Spinal cord (tissue), 10 donors: ENCODE measurements around the gene MYH8. TPM values are rescaled to one million over a fixed set of nuclear protein-coding genes. Genes with fewer than 3 reads are reported as not detected.

Experiments
- DNase-seq, 6 donors: peaks; one replicate each; pipeline versions ENCODE4 v3.0.0 to v3.0.0-alpha.2; 2013 to 2015; ENCODE audit warnings: low spot score in 6 of 6, low read depth in 4 of 6
- H3K27ac ChIP-seq: one replicate; pipeline ENCODE4 v1.5.1; 2013; ENCODE audit warnings: low read depth, low read length, control low read depth
- H3K27me3 ChIP-seq: one replicate; pipeline ENCODE4 v1.6.1; 2013; ENCODE audit warnings: low read length; ENCODE audit not compliant: control insufficient read depth, insufficient read depth
- H3K36me3 ChIP-seq: one replicate; pipeline ENCODE4 v1.6.1; 2013; ENCODE audit warnings: low read length; ENCODE audit not compliant: control insufficient read depth, insufficient read depth
- H3K4me1 ChIP-seq: one replicate; pipeline ENCODE4 v1.6.1; 2013; ENCODE audit warnings: low read length; ENCODE audit not compliant: control insufficient read depth, insufficient read depth
- H3K4me3 ChIP-seq: one replicate; pipeline ENCODE4 v1.5.1; 2013; ENCODE audit warnings: low read depth, low read length, control low read depth
- H3K9me3 ChIP-seq: one replicate; pipeline ENCODE4 v1.6.1; 2013; ENCODE audit warnings: low read length; ENCODE audit not compliant: control insufficient read depth, insufficient read depth
- WGBS: methylation state at CpG from one replicate; pipeline ENCODE4 v1.1.5; 2013; ENCODE audit warnings: missing lambda C conversion rate; ENCODE audit not compliant: insufficient coverage; 5-methylcytosine and 5-hydroxymethylcytosine counted together
- polyA plus RNA-seq, 2 donors: library from polyadenylated mRNA; unstranded; fragments of 120-200 nt; gene quantifications; one replicate each; pipeline ENCODE4 v1.2.1, GENCODE V29; 2013; ENCODE audit not compliant: insufficient read length in 2 of 2
- total RNA-seq, 2 donors: library from RNA; depleted of rRNA in 1 of 2; stranded (reverse); fragments of 120-200 nt in 1 of 2; fragments of >200 nt in 1 of 2; gene quantifications; one replicate each; pipeline versions ENCODE4 v1.2.3 to v1.2.4, GENCODE V29; 2013 to 2014
- donor health status: healthy.

The MYH8 gene
- total and polyA plus RNA-seq, 4 donors, result 0.19 to 2.5 (median 1.3) TPM

DNA sequence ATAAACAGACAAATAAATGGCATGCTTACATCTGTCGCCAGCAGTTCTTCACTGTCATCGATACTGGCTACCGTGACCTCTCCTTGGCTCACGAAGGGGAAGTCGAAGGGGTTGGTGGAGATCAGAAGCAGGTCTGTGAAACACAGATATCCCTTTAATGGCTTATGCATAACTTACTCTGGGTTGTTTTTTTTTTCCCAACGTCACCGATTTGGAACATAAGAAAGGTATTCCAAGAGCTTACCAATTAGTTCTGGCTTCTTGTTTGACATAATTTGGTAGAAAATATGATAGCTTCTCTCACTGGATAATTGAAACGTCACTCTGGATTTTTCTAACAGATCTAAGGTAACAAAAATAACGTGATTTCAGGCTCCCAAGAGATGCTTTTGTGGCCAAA, 67.1 kb downstream of the MYH8 start:
- 75% methylated on average over 7 of the region's 9 CpGs for WGBS
- no peak overlapping the region for H3K27ac ChIP-seq
- no peak overlapping the region for H3K4me3 ChIP-seq
- no peaks in the 10 kb centered on the region for H3K27me3 ChIP-seq
- no peak for DNase-seq
- H3K9me3 ChIP-seq, result no peaks in the 10 kb centered on the region
- H3K4me1 ChIP-seq, result no peaks in the 10 kb centered on the region
- no peaks in the 10 kb centered on the region for H3K36me3 ChIP-seq

DNA sequence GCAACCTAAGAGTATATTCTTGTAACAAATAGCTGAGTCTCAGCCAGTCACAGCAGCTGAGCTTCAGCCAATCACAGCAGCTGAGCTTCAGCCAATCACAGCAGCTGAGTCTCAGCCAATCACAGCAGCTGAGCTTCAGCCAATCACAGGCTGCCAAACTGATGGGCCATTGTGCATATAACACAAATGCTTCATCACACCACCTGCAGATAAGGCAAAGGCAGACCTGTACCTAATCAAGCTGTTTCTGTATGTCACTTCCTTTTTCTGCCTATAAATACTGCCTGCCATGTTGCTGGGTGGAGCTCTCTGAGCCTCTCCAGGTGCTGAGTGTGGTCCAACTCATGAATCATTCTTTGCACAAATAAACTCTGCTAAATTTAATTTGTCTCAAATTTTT, 68.9 kb downstream of the MYH8 start:
- no peak overlapping the region for H3K27ac ChIP-seq
- no peaks in the 10 kb centered on the region for H3K4me1 ChIP-seq
- no peak for DNase-seq
- H3K9me3 ChIP-seq, result no peaks in the 10 kb centered on the region
- H3K27me3 ChIP-seq, result no peaks in the 10 kb centered on the region
- no peak overlapping the region for H3K4me3 ChIP-seq
- H3K36me3 ChIP-seq, result no peaks in the 10 kb centered on the region

DNA sequence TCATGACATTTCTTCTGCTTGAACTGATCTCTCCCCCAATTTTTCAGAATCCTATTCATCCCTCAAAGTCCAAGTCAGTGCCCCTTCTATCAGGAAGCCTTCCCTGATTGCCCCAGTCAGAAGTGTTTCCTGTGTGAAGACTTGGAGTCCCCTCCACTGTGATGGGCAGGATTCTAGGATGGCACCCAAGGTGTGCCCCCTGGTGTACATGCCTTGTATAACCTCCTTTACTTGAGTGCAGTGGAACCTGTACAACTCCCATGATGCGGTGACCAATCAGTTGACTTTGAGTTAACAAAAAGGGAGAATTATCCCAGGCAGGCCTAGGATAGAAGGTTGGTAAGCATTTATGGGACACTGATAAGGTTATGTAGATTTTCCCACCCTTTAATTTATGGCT, 72.3 kb downstream of the MYH8 start:
- no peak overlapping the region for H3K27ac ChIP-seq
- H3K27me3 ChIP-seq, result no peaks in the 10 kb centered on the region
- H3K9me3 ChIP-seq, result no peaks in the 10 kb centered on the region
- no peaks in the 10 kb centered on the region for H3K4me1 ChIP-seq
- H3K36me3 ChIP-seq, result no peaks in the 10 kb centered on the region
- DNase-seq, result no peak
- no CpG with 5 or more reads among the region's 1 CpG for WGBS
- H3K4me3 ChIP-seq, result no peak overlapping the region

DNA sequence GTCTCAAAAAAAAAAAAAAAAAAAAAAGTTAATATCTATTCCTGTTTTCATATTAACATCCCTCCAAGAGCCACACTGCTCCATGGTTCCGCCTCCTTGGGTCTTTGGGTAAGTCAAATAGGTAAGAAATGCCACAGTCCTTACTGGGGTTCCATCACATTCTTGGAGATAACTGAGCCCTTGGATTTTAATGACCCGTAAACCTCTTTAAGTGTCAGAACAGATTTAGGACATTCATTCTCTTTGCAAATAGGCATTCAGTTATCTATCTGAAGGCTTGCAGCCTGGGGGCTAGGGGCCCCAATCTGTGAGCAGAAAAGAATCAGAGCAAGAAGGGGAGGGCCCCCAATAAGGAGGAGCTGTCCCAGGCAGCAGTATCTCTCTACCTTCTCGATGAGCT, 76.9 kb downstream of the MYH8 start:
- H3K27me3 ChIP-seq, result no peaks in the 10 kb centered on the region
- no peaks in the 10 kb centered on the region for H3K9me3 ChIP-seq
- H3K4me3 ChIP-seq, result no peak overlapping the region
- H3K36me3 ChIP-seq, result no peaks in the 10 kb centered on the region
- no peak for DNase-seq
- no peaks in the 10 kb centered on the region for H3K4me1 ChIP-seq
- 67% methylated on average over 1 of the region's 3 CpGs for WGBS
- H3K27ac ChIP-seq, result no peak overlapping the region

Other genes with a start within 250 kb of the MYH8 start
- 10 to 100 TPM; 51.8 to 93.8 TPM for gene GAS7, start 223.3 kb downstream of the MYH8 start, total RNA-seq
- 10 to 100 TPM; 74.9 to 83.3 TPM for gene GAS7, start 223.3 kb downstream of the MYH8 start, polyA plus RNA-seq
- gene MYH13, start 48.9 kb downstream of the MYH8 start, total RNA-seq, result not detected
- gene MYH13, start 48.9 kb downstream of the MYH8 start, polyA plus RNA-seq, result not detected
- not detected for gene MYH4, start 47.6 kb upstream of the MYH8 start, total RNA-seq
- under 1 TPM in 1 of 2 donors, not detected in 1; 0.03 TPM for gene MYH4, start 47.6 kb upstream of the MYH8 start, polyA plus RNA-seq
- not detected for gene MYH1, start 96.6 kb upstream of the MYH8 start, total RNA-seq
- not detected for gene MYH1, start 96.6 kb upstream of the MYH8 start, polyA plus RNA-seq
- under 1 TPM; 0.06 to 0.69 TPM for gene MYH2, start 127.7 kb upstream of the MYH8 start, total RNA-seq
- under 1 TPM; 0.21 TPM for gene MYH2, start 127.7 kb upstream of the MYH8 start, polyA plus RNA-seq
- 1 to 10 TPM; 3.3 to 4.2 TPM for gene MYH3, start 235.4 kb upstream of the MYH8 start, total RNA-seq
- 10 to 100 TPM in 1 of 2 donors, 1 to 10 TPM in 1; 3.2 to 17.9 TPM for gene MYH3, start 235.4 kb upstream of the MYH8 start, polyA plus RNA-seq